Fibroblast of lung (primary cell): Measurements from ENCODE around the gene CACYBP. TPM values are rescaled to one million over a fixed set of nuclear protein-coding genes. Genes with fewer than 3 reads are reported as not detected.

Experiments
- DNase-seq, 2 donors: peaks; one replicate each; pipeline versions ENCODE4 v3.0.0 to v3.0.0-alpha.2; 2010; ENCODE audit warnings: low read depth in 2 of 2
- H2AFZ ChIP-seq: 2 replicates; pipeline ENCODE4 v1.5.1; 2012; ENCODE audit warnings: low read length, control low read depth, inconsistent platforms
- H3K27ac ChIP-seq: 2 replicates; pipeline ENCODE4 v1.5.1; 2011; ENCODE audit warnings: low read length, control low read depth; ENCODE audit not compliant: insufficient read depth
- H3K27me3 ChIP-seq: 2 replicates; pipeline ENCODE4 v1.5.1; 2011; ENCODE audit warnings: mild to moderate bottlenecking, low read length; ENCODE audit not compliant: control insufficient read depth, insufficient read depth
- H3K36me3 ChIP-seq: 2 replicates; pipeline ENCODE4 v1.5.1; 2011; ENCODE audit warnings: low read length; ENCODE audit not compliant: control insufficient read depth, insufficient read depth
- H3K4me1 ChIP-seq: 2 replicates; pipeline ENCODE4 v1.5.1; 2011; ENCODE audit warnings: low read length; ENCODE audit not compliant: control insufficient read depth, insufficient read depth; ENCODE audit errors: extremely low read depth
- H3K4me2 ChIP-seq: 2 replicates; pipeline ENCODE4 v1.5.1; 2011; ENCODE audit warnings: low read length, control low read depth; ENCODE audit not compliant: insufficient read depth; ENCODE audit errors: extremely low read depth
- H3K4me3 ChIP-seq, 4 experiments: fragments of 200-600 bp in 1 of 4; sonication (generic) in 1 of 4; replicated peaks in 1 of 4; 2 replicates each; pipeline ENCODE4 v1.5.1; 2011 to 2016; ENCODE audit warnings: low read length in 4 of 4, low read depth in 3 of 4, mild to moderate bottlenecking in 3 of 4, control low read depth in 2 of 4, inconsistent platforms in 1 of 4, mixed read lengths in 1 of 4; ENCODE audit not compliant: insufficient read depth in 1 of 4; ENCODE audit errors: control extremely low read depth in 1 of 4
- H3K79me2 ChIP-seq: 2 replicates; pipeline ENCODE4 v1.5.1; 2012; ENCODE audit warnings: mild to moderate bottlenecking, low read length, inconsistent platforms; ENCODE audit not compliant: control insufficient read depth, insufficient read depth
- H3K9ac ChIP-seq: 2 replicates; pipeline ENCODE4 v1.5.1; 2011; ENCODE audit warnings: mild to moderate bottlenecking, low read length, control low read depth; ENCODE audit not compliant: insufficient read depth
- H3K9me3 ChIP-seq: 2 replicates; pipeline ENCODE4 v1.5.1; 2012; ENCODE audit warnings: low read depth, low read length; ENCODE audit not compliant: control insufficient read depth, insufficient read depth
- H4K20me1 ChIP-seq: 2 replicates; pipeline ENCODE4 v1.5.1; 2011; ENCODE audit warnings: low read length; ENCODE audit not compliant: control insufficient read depth, insufficient read depth; ENCODE audit errors: extremely low read depth
- EZH2 ChIP-seq: IDR thresholded peaks from 2 replicates; pipeline ENCODE4 v1.5.1; 2012; ENCODE audit warnings: low read length, control low read depth, mild to moderate bottlenecking; ENCODE audit errors: missing control alignments
- polyA plus RNA-seq, 2 donors: library from polyadenylated mRNA; depleted of rRNA in 1 of 2; stranded (reverse) in 1 of 2; unstranded in 1 of 2; fragments of >200 nt; gene quantifications; 2 replicates each; pipeline ENCODE4 v1.2.1, GENCODE V29; 2011 to 2012; ENCODE audit warnings: missing spikeins in 1 of 2
- total RNA-seq: library from RNA; depleted of rRNA; stranded (reverse); fragments of >200 nt; gene quantifications from 2 replicates; pipeline ENCODE4 v1.2.1, GENCODE V29; 2014
- TF ChIP-seq, protein P1 (sequence below), 2 donors: IDR thresholded peaks in 1 of 2; conservative IDR thresholded peaks in 1 of 2; 1 replicate in 1 of 2; 2 replicates in 1 of 2; pipeline ENCODE4 v1.5.1; 2011 to 2012; ENCODE audit warnings: low read length in 2 of 2, control low read depth in 1 of 2, inconsistent platforms in 1 of 2, low read depth in 1 of 2, mild to moderate bottlenecking in 1 of 2

Gene CACYBP
- total and polyA plus RNA-seq, 2 donors (not counting 1 experiment from before 2014, with no cell fraction given): 55.6 to 238 TPM

DNA sequence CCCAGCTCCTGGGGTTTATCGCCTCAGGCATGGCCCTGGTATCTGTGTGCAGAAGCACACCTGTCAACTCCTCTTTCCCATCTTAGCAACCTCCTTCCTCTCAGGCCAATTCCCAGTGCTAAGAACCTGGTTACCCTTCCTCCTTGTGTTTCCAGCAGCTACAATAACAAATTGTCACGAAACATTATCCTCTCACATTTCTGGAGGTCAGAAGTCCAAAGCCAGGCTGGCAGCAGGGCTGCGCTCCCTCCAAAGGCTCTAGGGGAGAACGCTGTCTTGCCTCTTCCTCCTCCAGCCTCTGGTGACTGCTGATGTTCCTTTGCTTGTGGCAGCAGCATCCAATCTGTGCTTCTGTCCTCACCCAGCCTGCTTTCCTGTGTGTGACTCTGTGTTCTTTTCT lies 34.2 kb downstream of the CACYBP start:
- H3K27ac ChIP-seq: no peak overlapping the region
- no peak for TF ChIP-seq EZH2
- TF ChIP-seq, protein P1, sequence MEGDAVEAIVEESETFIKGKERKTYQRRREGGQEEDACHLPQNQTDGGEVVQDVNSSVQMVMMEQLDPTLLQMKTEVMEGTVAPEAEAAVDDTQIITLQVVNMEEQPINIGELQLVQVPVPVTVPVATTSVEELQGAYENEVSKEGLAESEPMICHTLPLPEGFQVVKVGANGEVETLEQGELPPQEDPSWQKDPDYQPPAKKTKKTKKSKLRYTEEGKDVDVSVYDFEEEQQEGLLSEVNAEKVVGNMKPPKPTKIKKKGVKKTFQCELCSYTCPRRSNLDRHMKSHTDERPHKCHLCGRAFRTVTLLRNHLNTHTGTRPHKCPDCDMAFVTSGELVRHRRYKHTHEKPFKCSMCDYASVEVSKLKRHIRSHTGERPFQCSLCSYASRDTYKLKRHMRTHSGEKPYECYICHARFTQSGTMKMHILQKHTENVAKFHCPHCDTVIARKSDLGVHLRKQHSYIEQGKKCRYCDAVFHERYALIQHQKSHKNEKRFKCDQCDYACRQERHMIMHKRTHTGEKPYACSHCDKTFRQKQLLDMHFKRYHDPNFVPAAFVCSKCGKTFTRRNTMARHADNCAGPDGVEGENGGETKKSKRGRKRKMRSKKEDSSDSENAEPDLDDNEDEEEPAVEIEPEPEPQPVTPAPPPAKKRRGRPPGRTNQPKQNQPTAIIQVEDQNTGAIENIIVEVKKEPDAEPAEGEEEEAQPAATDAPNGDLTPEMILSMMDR (conservative IDR thresholded peaks at IDR 0.05 in 1 of 2, IDR thresholded peaks at IDR 0.05 in 1 of 2; ENCODE audit: low read depth in 1 of 2, low read length in 2 of 2): no peak
- DNase-seq: no peak
- no peak overlapping the region for H2AFZ ChIP-seq
- H3K4me2 ChIP-seq: no peak overlapping the region
- H3K4me3 ChIP-seq: no peak overlapping the region
- no peaks in the 10 kb centered on the region for H3K79me2 ChIP-seq
- no peaks in the 10 kb centered on the region for H3K36me3 ChIP-seq
- no peaks in the 10 kb centered on the region for H4K20me1 ChIP-seq
- no peaks in the 10 kb centered on the region for H3K4me1 ChIP-seq
- H3K27me3 ChIP-seq: no peaks in the 10 kb centered on the region
- H3K9me3 ChIP-seq: no peaks in the 10 kb centered on the region
- no peak overlapping the region for H3K9ac ChIP-seq

DNA sequence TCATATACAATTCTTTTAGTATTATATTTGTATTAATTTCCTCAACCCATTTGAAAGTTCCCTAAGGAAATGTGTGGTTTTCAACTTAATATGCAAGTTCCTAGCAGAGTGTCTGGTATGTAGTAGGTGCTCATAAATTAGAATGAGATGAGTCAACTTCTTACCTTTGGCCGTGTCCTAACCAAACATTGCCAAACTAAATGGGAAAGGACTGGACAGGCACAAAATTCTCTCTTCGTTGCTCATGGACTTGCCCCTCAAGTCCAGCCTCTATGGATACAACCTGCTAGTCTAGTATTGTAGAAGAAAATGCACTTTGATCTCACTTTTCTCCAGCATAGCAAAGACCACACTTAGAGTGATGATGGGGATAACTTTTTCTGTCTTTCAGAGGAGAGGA lies 35.0 kb downstream of the CACYBP start:
- Histone ChIP-seq H3K27me3 (no peaks in the 10 kb centered on the region), H2AFZ (no peak overlapping the region), H3K9ac (no peak overlapping the region), H3K4me2 (no peak overlapping the region), H4K20me1 (no peaks in the 10 kb centered on the region), H3K4me3 (no peak overlapping the region), H3K36me3 (no peaks in the 10 kb centered on the region), H3K9me3 (no peaks in the 10 kb centered on the region), H3K79me2 (no peaks in the 10 kb centered on the region), H3K4me1 (no peaks in the 10 kb centered on the region), H3K27ac (no peak overlapping the region)
- TF ChIP-seq, protein P1 (conservative IDR thresholded peaks at IDR 0.05 in 1 of 2, IDR thresholded peaks at IDR 0.05 in 1 of 2; ENCODE audit: low read depth in 1 of 2, low read length in 2 of 2): no peak
- TF ChIP-seq EZH2: no peak
- no peak for DNase-seq

DNA sequence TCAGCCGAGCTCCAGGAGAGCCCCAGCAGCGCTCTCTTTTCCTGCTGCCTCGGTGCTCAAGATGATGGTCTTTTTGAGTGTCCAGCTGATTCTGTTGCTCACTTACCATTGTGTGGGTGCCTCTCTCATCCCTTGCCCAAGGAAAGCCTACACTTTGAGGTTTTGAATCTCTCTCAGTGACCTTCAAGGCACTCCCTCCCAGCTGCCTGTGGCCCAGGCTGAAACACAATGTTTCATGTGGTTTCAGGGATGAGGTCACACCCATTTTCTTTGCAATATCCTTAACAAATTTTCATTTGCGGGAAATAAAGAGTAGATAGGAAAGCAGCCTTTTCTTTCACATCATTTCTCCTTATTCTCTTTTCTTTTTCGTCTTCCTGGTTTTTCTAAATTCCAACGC lies 36.1 kb downstream of the CACYBP start:
- H4K20me1 ChIP-seq: no peaks in the 10 kb centered on the region
- H3K4me3 ChIP-seq: no peak overlapping the region
- no peaks in the 10 kb centered on the region for H3K36me3 ChIP-seq
- no peak for DNase-seq
- no peaks in the 10 kb centered on the region for H3K4me1 ChIP-seq
- H3K27me3 ChIP-seq: no peaks in the 10 kb centered on the region
- no peak overlapping the region for H3K4me2 ChIP-seq
- H2AFZ ChIP-seq: no peak overlapping the region
- no peaks in the 10 kb centered on the region for H3K79me2 ChIP-seq
- H3K9ac ChIP-seq: no peak overlapping the region
- TF ChIP-seq EZH2: no peak
- TF ChIP-seq, protein P1 (conservative IDR thresholded peaks at IDR 0.05 in 1 of 2, IDR thresholded peaks at IDR 0.05 in 1 of 2; ENCODE audit: low read depth in 1 of 2, low read length in 2 of 2): no peak
- no peak overlapping the region for H3K27ac ChIP-seq
- no peaks in the 10 kb centered on the region for H3K9me3 ChIP-seq
